ENCODE data around the gene KIRREL2. TPM values are rescaled to one million over a fixed set of nuclear protein-coding genes. Genes with fewer than 3 reads are reported as not detected.

The KIRREL2 gene
- total and polyA plus RNA-seq, 9 of the 15 experiments (the other 6 are each of a cell fraction or from before 2014, with no cell fraction given): 0.01 to 0.12 (median 0.09) TPM; not detected in 4

DNA sequence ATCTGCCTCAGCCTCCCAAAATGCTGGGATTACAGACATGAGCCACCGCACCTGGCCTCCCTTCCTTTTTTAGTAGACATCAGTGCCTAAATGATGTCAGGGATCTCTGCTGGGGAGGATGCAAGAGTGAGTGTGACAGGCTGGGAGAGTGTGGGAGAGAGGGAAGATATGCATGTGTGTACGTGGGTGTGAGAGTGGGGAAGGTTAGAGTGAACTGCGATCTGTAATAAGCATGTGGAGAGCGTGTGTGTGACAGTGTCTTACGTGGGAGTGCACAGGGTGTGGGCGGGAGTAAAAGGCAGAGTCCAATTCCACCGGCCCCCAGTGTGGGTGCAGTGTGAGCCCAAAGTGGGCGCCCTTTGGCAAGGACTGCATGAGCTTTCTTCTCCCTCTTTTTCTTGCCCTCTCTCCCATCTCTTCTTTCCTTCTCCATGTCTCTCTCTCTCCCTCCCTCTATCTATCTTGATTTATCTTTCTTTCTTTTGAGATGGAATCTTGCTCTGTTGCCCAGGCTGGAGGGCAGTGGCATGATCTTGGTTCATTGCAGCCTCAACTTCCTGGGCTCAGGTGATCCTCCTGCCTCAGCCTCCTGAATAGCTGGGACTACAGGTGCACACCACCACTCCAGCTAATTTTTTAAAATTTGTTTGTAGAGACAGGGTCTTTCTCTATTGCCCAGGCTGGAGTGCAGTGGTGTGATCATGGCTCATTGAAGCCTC is 3.5 kb upstream of the KIRREL2 start:
- ATAC-seq (no peak), DNase-seq (ENCODE audit: extremely low read depth in 1 of 4, low spot score in 3 of 4) (no peak), FAIRE-seq (no peak)
- H3K9ac ChIP-seq (ENCODE audit: insufficient read depth in 1 of 2, low read depth in 2 of 2, low read length in 2 of 2): no peak overlapping the region
- peaks cover 27 to 78% of the 10 kb centered on the region in 2 experiments for H3K27me3 ChIP-seq (ENCODE audit: control insufficient read depth in 2 of 2, insufficient read depth in 2 of 2, low read length in 2 of 2)
- ChIA-PET POLR2A (interaction anchor here (0.8 kb wide), 1 partner anchor 35 kb away, joined by 3 read pairs; no protein-coding TSS in a partner anchor), CTCF (ENCODE audit: low intra/inter-chr PET ratio) (no interaction called here)
- H3K4me1 ChIP-seq (replicated peaks in 1 of 2; ENCODE audit: control insufficient read depth in 2 of 2, insufficient read depth in 2 of 2, low read length in 2 of 2): peaks cover 8 to 31% of the 10 kb centered on the region in 2 experiments
- H3K4me3 ChIP-seq: no peak overlapping the region
- in situ Hi-C loops (cut with MboI) (no loop called here), intact Hi-C loops (cut with micrococcal nuclease) (no loop called here)
- BruUV-seq (replicated peaks): no TSS peak
- H2AFZ ChIP-seq (ENCODE audit: low read depth, low read length): no peak overlapping the region
- H3K9me1 ChIP-seq (ENCODE audit: control insufficient read depth, insufficient read depth, low read length): peaks cover 1% of the 10 kb centered on the region
- H4K20me1 ChIP-seq (replicated peaks; ENCODE audit: control insufficient read depth, insufficient read depth, low read length): peaks cover 20% of the 10 kb centered on the region
- H3K4me2 ChIP-seq (ENCODE audit: insufficient read depth, low read length): no peak overlapping the region
- no peak overlapping the region for H3K27ac ChIP-seq (ENCODE audit: extremely low read depth, low read depth, low read length)
- 4% methylated on average over 5 of the region's 8 CpGs for WGBS (ENCODE audit: insufficient coverage, low coverage, missing lambda C conversion rate)
- no peaks in the 10 kb centered on the region for H3K36me3 ChIP-seq (ENCODE audit: control insufficient read depth, insufficient read depth, low read length)
- TF ChIP-seq BCOR (IDR thresholded peaks at IDR 0.05) (0 out of 2 replicates have a peak, but pooled peaks have one; percentile 16), EGR1 (conservative IDR thresholded peaks at IDR 0.05) (peak; percentile 84)
- TF ChIP-seq, protein P1, sequence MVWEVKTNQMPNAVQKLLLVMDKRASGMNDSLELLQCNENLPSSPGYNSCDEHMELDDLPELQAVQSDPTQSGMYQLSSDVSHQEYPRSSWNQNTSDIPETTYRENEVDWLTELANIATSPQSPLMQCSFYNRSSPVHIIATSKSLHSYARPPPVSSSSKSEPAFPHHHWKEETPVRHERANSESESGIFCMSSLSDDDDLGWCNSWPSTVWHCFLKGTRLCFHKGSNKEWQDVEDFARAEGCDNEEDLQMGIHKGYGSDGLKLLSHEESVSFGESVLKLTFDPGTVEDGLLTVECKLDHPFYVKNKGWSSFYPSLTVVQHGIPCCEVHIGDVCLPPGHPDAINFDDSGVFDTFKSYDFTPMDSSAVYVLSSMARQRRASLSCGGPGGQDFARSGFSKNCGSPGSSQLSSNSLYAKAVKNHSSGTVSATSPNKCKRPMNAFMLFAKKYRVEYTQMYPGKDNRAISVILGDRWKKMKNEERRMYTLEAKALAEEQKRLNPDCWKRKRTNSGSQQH (CRISPR knock-in tag; IDR thresholded peaks at IDR 0.05): no peak
- no peaks in the 10 kb centered on the region for H3K9me3 ChIP-seq (replicated peaks; ENCODE audit: control insufficient read depth, insufficient read depth, low read depth, low read length)
- H3K79me2 ChIP-seq (ENCODE audit: control insufficient read depth, insufficient read depth, low read length): no peaks in the 10 kb centered on the region

- Histone ChIP-seq H3K4me2 (ENCODE audit: insufficient read depth, low read length) (no peak overlapping the region), H3K4me3 (no peak overlapping the region), H3K27me3 (ENCODE audit: control insufficient read depth in 2 of 2, insufficient read depth in 2 of 2, low read length in 2 of 2) (peaks cover 16 to 52% of the 10 kb centered on the region in 2 experiments; a peak in 4 of 5 replicates), H3K9ac (ENCODE audit: insufficient read depth in 1 of 2, low read depth in 2 of 2, low read length in 2 of 2) (no peak overlapping the region), H4K20me1 (replicated peaks; ENCODE audit: control insufficient read depth, insufficient read depth, low read length) (peaks cover 8% of the 10 kb centered on the region; the same call in 1 of the 2 replicates), H3K9me3 (replicated peaks; ENCODE audit: control insufficient read depth, insufficient read depth, low read depth, low read length) (peaks cover 5% of the 10 kb centered on the region; the same call in 1 of the 2 replicates), H3K79me2 (ENCODE audit: control insufficient read depth, insufficient read depth, low read length) (no peaks in the 10 kb centered on the region), H3K27ac (ENCODE audit: extremely low read depth, low read depth, low read length) (no peak overlapping the region), H3K9me1 (ENCODE audit: control insufficient read depth, insufficient read depth, low read length) (no peaks in the 10 kb centered on the region), H3K4me1 (replicated peaks in 1 of 2; ENCODE audit: control insufficient read depth in 2 of 2, insufficient read depth in 2 of 2, low read length in 2 of 2) (peaks cover 15 to 48% of the 10 kb centered on the region in 2 experiments), H3K36me3 (ENCODE audit: control insufficient read depth, insufficient read depth, low read length) (no peaks in the 10 kb centered on the region), H2AFZ (ENCODE audit: low read depth, low read length) (no peak overlapping the region)
- in situ Hi-C loops (cut with MboI): no loop called here
- TF ChIP-seq ZSCAN29 (IDR thresholded peaks at IDR 0.05): no peak
- WGBS (ENCODE audit: insufficient coverage, low coverage, missing lambda C conversion rate): 13% methylated on average over 6 of the region's 6 CpGs
- ATAC-seq: no peak
- no TSS peak for BruUV-seq (replicated peaks)
- POLR2A ChIA-PET: no interaction called here
- no peak for DNase-seq (ENCODE audit: extremely low read depth in 1 of 4, low spot score in 3 of 4)
- no peak for FAIRE-seq
- CTCF ChIA-PET (ENCODE audit: low intra/inter-chr PET ratio): no interaction called here
- intact Hi-C loops (cut with micrococcal nuclease): no loop called here
Observed at GRCh38 chr19:35858311-35858710, 1.6 kb downstream of the KIRREL2 start.
